ENCODE results near the gene TNS4.
A peak's percentile ranks its signal among the peaks of the same experiment; 100 is the strongest.
"Not testable (repeated sequence)": the region's sequence is repeated elsewhere in the genome, so short reads cannot be mapped to it uniquely, and the experiment has no call there.

Gene TNS4, protein sequence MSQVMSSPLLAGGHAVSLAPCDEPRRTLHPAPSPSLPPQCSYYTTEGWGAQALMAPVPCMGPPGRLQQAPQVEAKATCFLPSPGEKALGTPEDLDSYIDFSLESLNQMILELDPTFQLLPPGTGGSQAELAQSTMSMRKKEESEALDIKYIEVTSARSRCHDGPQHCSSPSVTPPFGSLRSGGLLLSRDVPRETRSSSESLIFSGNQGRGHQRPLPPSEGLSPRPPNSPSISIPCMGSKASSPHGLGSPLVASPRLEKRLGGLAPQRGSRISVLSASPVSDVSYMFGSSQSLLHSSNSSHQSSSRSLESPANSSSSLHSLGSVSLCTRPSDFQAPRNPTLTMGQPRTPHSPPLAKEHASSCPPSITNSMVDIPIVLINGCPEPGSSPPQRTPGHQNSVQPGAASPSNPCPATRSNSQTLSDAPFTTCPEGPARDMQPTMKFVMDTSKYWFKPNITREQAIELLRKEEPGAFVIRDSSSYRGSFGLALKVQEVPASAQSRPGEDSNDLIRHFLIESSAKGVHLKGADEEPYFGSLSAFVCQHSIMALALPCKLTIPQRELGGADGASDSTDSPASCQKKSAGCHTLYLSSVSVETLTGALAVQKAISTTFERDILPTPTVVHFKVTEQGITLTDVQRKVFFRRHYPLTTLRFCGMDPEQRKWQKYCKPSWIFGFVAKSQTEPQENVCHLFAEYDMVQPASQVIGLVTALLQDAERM

DNA sequence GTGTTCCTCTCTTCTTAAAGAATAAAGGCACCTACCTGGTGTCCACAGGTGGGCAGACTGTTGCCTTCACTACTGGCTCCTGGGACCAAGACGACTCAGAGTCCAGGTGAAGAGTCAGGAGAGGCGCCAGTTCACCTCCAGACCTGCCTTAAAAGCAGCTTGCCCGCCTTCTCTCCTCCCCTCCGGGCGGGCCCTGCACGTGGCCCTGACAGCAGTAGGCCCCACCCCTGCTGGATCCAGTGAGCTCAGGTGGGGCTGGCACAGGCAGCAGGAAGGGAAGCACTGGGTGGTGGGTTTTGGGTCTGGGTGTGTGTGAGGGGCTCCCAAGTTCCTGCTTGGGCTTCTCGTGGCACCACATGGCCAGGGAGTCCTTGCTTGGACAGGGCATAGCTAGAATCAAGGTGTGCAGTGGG is at the start of gene TNS4:
Gene TNS4, minus strand, starts transcription at position 125 of the 413 bp plus-strand sequence. CDS start 5,198 bp downstream, outside the sequence.
- peaks cover 41% of the 10 kb centered on the region for H3K4me1 ChIP-seq (ENCODE audit: control insufficient read depth, insufficient read depth, low read length)
- no peaks in the 10 kb centered on the region for H3K36me3 ChIP-seq (ENCODE audit: control insufficient read depth, insufficient read depth, low read length)
- H3K9me3 ChIP-seq (ENCODE audit: control insufficient read depth, low read length): no peaks in the 10 kb centered on the region
- peak within 1 kb of the TSS; percentile 5 for H3K9ac ChIP-seq (ENCODE audit: low read length)
- H3K27me3 ChIP-seq (ENCODE audit: control insufficient read depth, insufficient read depth, low read length): no peaks in the 10 kb centered on the region
- no peak within 1 kb of the TSS for H3K4me3 ChIP-seq (ENCODE audit: low read length)

DNA sequence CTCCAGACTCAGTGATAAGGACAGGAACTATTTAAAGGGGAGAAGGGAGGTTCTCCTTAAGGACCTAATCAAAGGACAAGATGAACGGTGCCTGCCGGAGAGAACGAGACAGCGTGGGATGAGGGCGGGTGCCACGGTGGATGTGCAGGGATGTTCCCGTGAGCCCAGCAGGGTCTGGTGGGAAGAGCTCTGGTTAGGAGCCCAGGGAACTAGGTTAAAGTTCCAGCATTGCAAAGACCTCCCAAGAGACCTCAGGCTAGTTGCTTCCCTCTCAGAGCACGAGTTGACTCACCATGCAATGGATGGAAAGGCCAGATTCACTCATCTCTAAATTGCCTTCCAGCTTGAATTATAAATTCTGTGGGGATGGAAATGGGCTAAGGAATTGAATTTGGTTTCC is 49.2 kb upstream of the TNS4 start:
- H3K4me1 ChIP-seq (ENCODE audit: control insufficient read depth, insufficient read depth, low read length): peaks cover 40% of the 10 kb centered on the region
- no peak overlapping the region for H3K4me3 ChIP-seq (ENCODE audit: low read length)
- H3K9me3 ChIP-seq (ENCODE audit: control insufficient read depth, low read length): no peaks in the 10 kb centered on the region
- H3K9ac ChIP-seq (ENCODE audit: low read length): no peak overlapping the region
- no peaks in the 10 kb centered on the region for H3K36me3 ChIP-seq (ENCODE audit: control insufficient read depth, insufficient read depth, low read length)
- no peaks in the 10 kb centered on the region for H3K27me3 ChIP-seq (ENCODE audit: control insufficient read depth, insufficient read depth, low read length)

DNA sequence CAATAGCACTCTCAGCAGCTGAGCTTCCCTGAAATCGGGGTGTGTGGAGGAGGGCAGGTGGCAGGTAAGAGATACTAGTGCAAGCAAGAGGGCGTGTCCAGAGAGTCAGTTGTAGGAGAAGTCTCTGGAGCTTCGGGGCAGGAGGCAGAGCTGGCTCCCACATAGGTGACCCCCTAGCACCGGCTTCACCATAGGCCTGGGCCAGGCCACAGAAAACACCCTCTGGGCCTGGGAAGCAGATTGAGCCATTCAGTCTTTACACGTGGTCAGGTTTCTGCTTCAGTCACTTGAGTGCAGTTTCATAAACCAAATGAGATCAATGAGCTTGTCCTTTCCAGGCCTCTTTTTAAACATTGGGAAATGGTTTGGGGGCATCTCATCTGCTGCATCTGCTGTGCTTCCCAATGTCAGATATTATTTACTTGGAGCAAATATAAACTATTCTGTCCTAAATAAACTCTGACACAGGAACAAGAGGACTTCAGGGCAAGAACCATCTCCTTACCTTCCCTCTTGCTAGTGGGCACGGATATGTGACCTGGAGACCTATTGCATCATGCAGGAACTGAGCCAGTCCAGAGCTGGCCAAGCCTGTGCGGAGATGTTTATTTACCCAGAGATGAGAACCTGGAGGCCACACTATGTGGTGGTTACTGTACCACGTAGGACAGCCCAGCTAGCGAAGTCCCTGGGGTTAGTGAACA is 47.7 kb upstream of the TNS4 start:
- Histone ChIP-seq H3K4me1 (ENCODE audit: control insufficient read depth, insufficient read depth, low read length) (peaks cover 34% of the 10 kb centered on the region), H3K27me3 (ENCODE audit: control insufficient read depth, insufficient read depth, low read length) (no peaks in the 10 kb centered on the region), H3K9ac (ENCODE audit: low read length) (no peak overlapping the region), H3K4me3 (ENCODE audit: low read length) (no peak overlapping the region), H3K36me3 (ENCODE audit: control insufficient read depth, insufficient read depth, low read length) (no peaks in the 10 kb centered on the region), H3K9me3 (ENCODE audit: control insufficient read depth, low read length) (no peaks in the 10 kb centered on the region)

DNA sequence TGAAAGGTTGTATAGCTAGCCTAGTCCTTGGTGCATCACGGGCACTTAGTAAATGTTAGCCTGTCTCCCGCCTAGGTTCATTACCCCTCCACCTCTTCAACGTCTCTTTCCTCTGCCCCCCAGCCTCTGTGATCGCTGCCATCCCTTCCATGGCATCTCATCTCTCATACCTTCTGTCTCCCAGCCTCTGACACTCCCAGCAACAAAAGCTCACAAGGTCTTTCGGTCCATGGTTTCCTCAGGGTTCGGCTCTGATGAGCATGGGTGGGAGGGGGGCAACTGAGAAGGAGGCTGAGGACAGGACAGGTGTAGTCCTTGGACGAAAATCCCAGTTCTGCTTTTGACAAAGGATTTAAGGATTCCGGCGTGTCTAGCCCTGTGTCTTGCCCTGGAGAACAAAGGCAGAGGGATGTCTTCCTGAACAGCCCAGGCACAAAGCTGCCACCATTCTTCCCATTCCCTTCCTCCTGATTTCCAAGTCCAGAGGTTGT is 47.1 kb upstream of the TNS4 start:
- H3K36me3 ChIP-seq (ENCODE audit: control insufficient read depth, insufficient read depth, low read length): no peaks in the 10 kb centered on the region
- H3K9me3 ChIP-seq (ENCODE audit: control insufficient read depth, low read length): no peaks in the 10 kb centered on the region
- no peaks in the 10 kb centered on the region for H3K27me3 ChIP-seq (ENCODE audit: control insufficient read depth, insufficient read depth, low read length)
- H3K9ac ChIP-seq (ENCODE audit: low read length): no peak overlapping the region
- peaks cover 29% of the 10 kb centered on the region for H3K4me1 ChIP-seq (ENCODE audit: control insufficient read depth, insufficient read depth, low read length)
- no peak overlapping the region for H3K4me3 ChIP-seq (ENCODE audit: low read length)

DNA sequence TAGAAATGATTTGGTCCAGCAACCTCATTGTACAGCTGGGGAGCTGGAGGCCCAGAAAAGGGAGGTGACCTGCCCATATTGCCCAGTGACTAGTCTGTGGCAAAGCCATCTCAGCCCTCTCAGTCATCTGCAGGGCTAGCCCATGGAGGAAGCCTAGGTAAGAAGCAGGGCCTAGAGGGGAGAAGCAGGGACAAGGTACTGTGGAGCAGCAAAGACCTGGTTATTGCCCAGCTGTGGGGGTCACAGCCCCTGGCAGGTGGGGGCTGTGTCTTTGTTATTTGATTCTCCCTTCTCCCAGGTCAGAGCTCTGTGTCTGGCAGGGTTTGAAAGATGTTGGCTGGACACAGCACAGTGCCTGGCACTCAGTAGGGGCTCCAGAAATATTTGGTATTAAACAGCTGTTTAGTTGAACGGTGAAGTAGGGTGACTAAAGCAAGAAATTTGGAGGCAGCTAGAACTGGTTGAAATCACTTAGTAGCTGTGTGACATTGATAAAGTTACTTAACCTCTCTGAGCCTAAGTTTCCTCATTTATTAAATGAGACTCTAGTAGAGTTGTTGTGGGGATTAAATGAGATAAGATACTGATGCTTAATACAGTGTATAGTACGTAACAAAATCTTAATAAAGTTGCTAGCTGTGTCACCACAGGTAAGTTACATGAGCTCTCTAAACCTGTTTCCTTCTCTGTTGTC is 46.5 kb upstream of the TNS4 start:
- Histone ChIP-seq H3K9me3 (ENCODE audit: control insufficient read depth, low read length) (no peaks in the 10 kb centered on the region), H3K4me1 (ENCODE audit: control insufficient read depth, insufficient read depth, low read length) (peaks cover 33% of the 10 kb centered on the region), H3K27me3 (ENCODE audit: control insufficient read depth, insufficient read depth, low read length) (no peaks in the 10 kb centered on the region), H3K4me3 (ENCODE audit: low read length) (no peak overlapping the region), H3K9ac (ENCODE audit: low read length) (no peak overlapping the region), H3K36me3 (ENCODE audit: control insufficient read depth, insufficient read depth, low read length) (no peaks in the 10 kb centered on the region)

DNA sequence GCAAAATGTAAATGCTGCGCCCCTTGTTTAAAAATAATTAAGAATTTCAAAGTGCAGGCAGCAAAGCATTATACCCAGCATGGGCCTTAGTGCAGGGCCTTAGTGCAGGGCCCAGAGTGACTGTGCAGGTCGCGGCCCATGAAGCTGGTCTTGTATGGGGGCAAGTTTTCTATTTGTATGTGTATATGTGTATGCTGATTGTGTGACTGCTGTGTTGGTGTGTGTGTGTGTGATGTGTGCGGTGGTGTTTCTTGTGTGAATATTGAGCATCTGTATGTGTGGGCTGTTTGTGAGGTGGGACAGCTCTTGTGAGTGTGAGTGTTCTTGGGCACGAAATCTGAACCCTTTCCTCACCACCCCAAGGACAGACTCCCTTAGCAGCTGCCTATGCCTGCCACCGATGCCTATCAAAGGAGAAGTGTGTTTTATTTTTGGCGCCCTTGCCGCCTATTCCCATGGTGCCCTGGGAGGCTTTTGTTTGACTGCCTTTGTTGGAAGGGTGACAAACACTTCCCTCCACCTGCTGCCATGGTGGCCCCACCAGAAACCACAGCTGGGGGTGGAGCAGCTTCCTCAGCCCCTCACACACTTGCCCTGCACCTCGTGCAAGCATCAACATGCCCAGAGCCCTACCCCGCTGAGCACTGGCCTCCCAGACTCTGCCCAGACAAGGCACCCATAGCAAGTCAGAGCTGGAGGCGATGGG is 45.8 kb upstream of the TNS4 start:
- Histone ChIP-seq H3K4me1 (ENCODE audit: control insufficient read depth, insufficient read depth, low read length) (peaks cover 38% of the 10 kb centered on the region), H3K4me3 (ENCODE audit: low read length) (no peak overlapping the region), H3K36me3 (ENCODE audit: control insufficient read depth, insufficient read depth, low read length) (no peaks in the 10 kb centered on the region), H3K9ac (ENCODE audit: low read length) (no peak overlapping the region), H3K27me3 (ENCODE audit: control insufficient read depth, insufficient read depth, low read length) (no peaks in the 10 kb centered on the region), H3K9me3 (ENCODE audit: control insufficient read depth, low read length) (no peaks in the 10 kb centered on the region)

DNA sequence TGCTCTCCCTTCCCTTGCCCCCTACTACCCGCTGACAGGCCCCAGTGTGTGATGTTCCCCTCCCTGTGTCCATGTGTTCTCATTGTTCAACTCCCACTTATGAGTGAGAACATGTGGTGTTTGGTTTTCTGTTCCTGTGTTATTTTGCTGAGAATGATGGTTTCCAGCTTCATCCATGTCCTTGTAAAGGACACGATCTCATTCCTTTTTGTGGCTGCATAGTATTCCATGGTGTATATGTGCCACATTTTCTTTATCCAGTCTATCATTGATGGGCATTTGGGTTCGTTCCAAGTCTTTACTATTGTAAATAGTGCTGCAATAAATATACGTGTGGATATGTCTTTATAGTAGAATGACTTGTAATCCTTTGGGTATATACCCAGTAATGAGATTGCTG is 45.1 kb upstream of the TNS4 start:
- not testable (repeated sequence) for H3K9me3 ChIP-seq (ENCODE audit: control insufficient read depth, low read length); H3K9ac ChIP-seq (ENCODE audit: low read length); H3K36me3 ChIP-seq (ENCODE audit: control insufficient read depth, insufficient read depth, low read length); H3K4me3 ChIP-seq (ENCODE audit: low read length); H3K27me3 ChIP-seq (ENCODE audit: control insufficient read depth, insufficient read depth, low read length)
- H3K4me1 ChIP-seq (ENCODE audit: control insufficient read depth, insufficient read depth, low read length): peaks cover 46% of the 10 kb centered on the region

DNA sequence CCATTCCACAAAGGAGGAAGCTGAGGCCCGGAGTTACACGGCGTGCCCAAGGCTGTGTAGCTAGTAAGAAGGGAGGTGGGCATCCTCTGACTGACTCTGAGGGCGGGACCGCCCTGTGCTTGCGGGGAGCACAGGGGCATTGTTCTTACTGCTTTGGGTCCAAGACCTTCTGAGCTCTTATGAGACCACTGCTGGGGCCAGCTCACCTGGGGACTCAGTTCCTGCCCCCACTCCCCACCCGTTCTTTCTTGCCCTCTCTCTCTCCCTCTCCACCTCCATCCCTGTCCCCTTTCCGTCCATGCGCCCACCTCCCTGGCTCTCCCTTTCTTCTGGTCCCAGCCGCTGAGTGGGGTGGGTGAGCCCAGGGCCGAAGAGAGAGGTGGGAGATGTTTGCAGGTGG is 44.2 kb upstream of the TNS4 start:
- H3K4me1 ChIP-seq (ENCODE audit: control insufficient read depth, insufficient read depth, low read length): peaks cover 54% of the 10 kb centered on the region
- H3K36me3 ChIP-seq (ENCODE audit: control insufficient read depth, insufficient read depth, low read length): no peaks in the 10 kb centered on the region
- no peaks in the 10 kb centered on the region for H3K27me3 ChIP-seq (ENCODE audit: control insufficient read depth, insufficient read depth, low read length)
- H3K9ac ChIP-seq (ENCODE audit: low read length): no peak overlapping the region
- no peak overlapping the region for H3K4me3 ChIP-seq (ENCODE audit: low read length)
- H3K9me3 ChIP-seq (ENCODE audit: control insufficient read depth, low read length): no peaks in the 10 kb centered on the region

DNA sequence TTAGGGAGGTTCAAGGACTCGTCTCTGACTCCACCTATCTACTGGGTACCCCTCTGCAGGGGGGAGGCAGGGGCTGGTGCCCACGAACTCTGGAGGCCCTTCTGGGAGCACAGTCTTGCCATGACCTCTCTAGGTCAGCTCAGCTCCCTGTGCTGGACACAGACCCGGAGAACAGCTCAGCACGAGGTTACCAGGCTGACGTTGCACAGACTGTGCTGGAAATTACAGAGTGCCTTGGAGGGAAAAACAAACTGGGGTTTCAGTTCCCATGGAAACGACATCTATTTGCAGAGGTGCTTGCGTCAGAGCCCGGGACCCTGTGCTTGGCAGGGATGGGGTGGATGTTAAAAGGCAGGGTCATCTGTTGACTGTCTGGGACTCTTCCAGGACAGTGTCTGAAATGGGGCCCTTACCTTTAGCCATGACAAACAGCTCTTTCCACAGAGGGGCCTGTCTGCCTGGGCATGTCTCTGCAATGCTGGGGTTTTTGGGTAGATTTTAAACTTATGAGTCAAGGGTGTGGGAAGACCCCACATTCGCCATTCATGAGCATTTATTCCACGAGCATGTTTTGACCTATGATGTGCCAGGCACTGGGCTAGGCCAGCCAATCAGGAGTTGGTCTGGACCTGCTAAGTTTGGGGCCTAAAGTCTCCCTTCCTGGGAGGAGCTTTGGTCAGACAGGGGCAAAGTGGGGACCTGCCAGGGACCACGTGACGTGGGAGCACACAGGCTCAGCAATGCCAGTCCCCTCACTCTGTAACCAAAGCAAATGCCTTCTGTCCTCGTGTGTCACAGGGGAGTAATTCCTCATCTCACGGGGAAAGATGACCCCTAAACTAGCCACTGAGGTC is 41.4 kb upstream of the TNS4 start:
- H3K27me3 ChIP-seq (ENCODE audit: control insufficient read depth, insufficient read depth, low read length): no peaks in the 10 kb centered on the region
- peaks cover 30% of the 10 kb centered on the region for H3K4me1 ChIP-seq (ENCODE audit: control insufficient read depth, insufficient read depth, low read length)
- no peaks in the 10 kb centered on the region for H3K9me3 ChIP-seq (ENCODE audit: control insufficient read depth, low read length)
- no peaks in the 10 kb centered on the region for H3K36me3 ChIP-seq (ENCODE audit: control insufficient read depth, insufficient read depth, low read length)
- H3K4me3 ChIP-seq (ENCODE audit: low read length): no peak overlapping the region
- peak overlapping the region; percentile 45 for H3K9ac ChIP-seq (ENCODE audit: low read length)

DNA sequence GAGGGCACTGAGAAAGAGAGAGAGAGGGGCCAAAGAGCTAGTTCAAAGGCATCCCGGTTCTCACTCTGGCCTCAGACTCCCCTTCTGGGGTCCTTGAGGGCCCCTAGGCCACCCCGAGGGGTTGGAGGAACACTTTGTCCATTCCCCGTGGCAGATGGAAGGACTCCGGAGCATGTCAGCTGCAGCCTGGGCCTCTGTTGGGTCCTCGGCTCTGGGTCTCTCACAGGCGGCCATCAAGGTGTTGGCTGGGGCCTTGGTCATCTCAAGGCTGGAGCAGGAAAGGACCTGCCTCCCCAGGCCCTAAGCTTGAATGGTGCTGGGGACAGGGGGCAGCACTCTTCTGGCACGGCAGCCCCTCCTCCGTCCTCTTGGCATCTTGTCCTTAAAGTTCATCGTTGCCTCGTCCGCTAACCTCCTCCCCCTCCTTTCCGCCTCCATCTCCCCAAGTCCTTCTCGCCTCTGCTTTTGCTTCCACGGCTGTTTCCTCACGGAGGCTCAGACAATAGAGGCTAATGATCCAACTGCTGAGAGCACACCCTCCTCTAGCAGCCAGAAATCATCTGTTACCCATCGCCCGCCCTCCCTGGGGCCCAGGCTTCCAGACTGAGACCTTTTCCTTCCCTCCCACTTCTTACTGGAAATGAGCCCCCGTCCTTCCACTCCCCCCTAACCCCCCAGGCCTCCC is 40.6 kb upstream of the TNS4 start:
- Histone ChIP-seq H3K36me3 (ENCODE audit: control insufficient read depth, insufficient read depth, low read length) (no peaks in the 10 kb centered on the region), H3K9ac (ENCODE audit: low read length) (peak overlapping the region; percentile 45), H3K4me3 (ENCODE audit: low read length) (no peak overlapping the region), H3K4me1 (ENCODE audit: control insufficient read depth, insufficient read depth, low read length) (peaks cover 26% of the 10 kb centered on the region), H3K27me3 (ENCODE audit: control insufficient read depth, insufficient read depth, low read length) (no peaks in the 10 kb centered on the region), H3K9me3 (ENCODE audit: control insufficient read depth, low read length) (no peaks in the 10 kb centered on the region)

Data from mucosa of stomach (tissue), 1 donor.